GM18511 (cell line): Measurements from ENCODE around the gene PTGDS.

Experiments used
- ATAC-seq: cut with Tn5 transposase; IDR thresholded peaks from one replicate; pipeline ENCODE4 v1.9.1; 2021; ENCODE audit warnings: mild to moderate bottlenecking, moderate library complexity; ENCODE audit not compliant: unreplicated experiment

The PTGDS gene

GRCh38 chr9:136945333-136946227 is 31.7 kb upstream of the PTGDS start:
- no peak for ATAC-seq

DNA sequence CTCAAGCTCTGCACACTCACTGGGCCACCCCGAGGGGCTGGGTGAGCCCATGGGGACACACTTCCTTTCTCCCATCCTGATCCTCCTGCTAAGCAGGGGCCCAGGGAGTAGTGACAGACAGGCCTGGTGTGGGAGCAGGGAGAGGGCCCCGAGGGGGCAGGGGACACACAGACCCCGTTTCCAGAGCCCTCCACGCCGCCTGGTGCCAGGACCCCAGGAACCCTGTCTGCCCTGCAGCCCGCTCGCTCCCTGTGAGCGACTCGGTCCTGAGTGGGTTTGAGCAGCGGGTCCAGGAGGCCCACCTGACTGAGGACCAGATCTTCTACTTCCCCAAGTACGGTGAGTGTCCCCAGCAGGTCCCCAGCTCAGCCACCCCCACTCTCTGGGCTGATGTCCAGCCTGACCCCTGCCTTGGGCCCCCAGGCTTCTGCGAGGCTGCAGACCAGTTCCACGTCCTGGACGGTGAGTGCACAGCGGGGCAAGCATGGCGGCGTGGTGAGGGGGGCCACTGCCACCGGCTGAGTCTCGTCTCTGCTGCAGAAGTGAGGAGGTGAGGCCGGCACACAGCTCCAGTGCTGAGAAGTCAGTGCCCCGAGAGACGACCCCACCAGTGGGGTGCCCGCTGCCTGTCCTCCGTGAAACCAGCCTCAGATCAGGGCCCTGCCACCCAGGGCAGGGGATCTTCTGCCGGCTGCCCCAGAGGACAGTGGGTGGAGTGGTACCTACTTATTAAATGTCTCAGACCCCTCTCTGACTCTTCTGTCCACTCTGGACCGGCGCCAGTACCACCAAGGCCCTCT is 30.9 kb upstream of the PTGDS start:
- no peak for ATAC-seq

GRCh38 chr9:136947028-136947891 is 30.0 kb upstream of the PTGDS start:
- ATAC-seq = no peak

- no peak for ATAC-seq
Observed at GRCh38 chr9:136947955-136948510, 29.3 kb upstream of the PTGDS start.

DNA sequence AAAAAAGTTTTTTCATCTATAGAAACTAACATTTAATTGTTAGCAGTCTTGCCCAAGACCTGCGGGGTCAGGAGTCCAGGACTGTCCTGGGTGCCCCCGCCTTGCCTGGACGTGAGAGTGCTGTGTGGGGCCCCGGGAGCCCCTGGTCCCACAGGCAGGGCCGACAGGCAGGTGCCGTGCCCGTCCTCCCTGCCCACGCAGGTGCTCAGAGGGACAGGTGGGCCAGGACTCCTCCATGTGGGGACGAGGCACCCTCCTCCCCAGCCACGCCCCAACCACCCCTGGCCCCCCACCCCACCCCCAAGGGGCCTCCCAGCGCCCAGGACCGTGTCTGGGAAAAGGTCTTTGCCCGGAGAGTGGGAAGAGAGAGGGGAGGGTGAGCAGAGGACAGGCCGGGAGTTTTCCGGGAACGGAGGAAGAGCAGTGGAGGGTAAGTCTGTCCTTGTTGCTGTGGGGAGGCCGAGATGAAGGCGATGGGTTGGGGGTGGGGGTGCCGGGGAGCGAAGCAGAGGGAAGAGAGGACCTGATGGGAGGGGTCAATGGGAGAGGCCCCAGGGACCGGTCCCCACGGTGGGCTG is 28.0 kb upstream of the PTGDS start:
- peak; percentile 10 for ATAC-seq

DNA sequence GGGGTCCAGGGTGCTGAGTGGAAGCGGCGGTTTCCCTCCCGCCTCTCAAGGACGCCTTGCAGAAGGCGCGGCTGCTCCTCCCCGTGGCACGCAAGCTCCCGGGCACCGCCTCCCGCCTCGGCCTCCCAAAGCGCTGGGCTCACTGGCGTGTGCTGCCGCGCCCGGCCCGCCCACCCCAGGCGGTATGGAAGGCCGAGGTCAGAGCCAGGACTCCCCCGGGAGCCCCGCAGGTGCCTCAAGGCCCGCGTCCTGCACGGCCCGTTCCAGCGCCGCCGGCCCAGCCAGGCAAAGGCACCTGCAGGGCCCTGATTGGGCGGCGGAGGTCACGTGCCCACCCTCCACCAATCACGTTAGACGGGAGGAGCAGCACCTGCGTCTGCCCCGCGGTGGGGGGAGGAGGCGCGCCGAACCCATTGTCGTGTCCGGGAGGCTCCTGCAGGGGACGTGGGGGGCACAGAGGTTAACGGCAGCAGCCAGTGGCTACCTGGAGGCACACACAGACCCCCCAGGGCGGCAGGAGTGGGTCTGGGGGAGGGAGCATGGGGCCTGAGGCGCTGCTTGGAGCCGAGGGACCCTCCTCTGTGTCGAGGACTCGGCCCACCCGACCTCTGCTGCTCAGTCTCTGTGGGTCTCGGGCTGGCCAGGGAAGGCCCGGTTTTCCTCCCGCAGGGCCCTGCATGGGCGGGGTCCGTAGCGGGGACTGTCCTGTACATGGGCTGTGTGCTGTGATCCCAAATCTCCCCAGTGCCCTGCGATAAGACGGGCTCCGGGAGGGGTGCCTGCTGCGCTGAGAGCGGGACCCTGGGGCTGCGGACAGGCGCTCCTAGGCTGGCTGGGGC is 27.3 kb upstream of the PTGDS start:
- ATAC-seq = peak; percentile 87

GRCh38 chr9:136950656-136951276 is 26.5 kb upstream of the PTGDS start:
- no peak for ATAC-seq

DNA sequence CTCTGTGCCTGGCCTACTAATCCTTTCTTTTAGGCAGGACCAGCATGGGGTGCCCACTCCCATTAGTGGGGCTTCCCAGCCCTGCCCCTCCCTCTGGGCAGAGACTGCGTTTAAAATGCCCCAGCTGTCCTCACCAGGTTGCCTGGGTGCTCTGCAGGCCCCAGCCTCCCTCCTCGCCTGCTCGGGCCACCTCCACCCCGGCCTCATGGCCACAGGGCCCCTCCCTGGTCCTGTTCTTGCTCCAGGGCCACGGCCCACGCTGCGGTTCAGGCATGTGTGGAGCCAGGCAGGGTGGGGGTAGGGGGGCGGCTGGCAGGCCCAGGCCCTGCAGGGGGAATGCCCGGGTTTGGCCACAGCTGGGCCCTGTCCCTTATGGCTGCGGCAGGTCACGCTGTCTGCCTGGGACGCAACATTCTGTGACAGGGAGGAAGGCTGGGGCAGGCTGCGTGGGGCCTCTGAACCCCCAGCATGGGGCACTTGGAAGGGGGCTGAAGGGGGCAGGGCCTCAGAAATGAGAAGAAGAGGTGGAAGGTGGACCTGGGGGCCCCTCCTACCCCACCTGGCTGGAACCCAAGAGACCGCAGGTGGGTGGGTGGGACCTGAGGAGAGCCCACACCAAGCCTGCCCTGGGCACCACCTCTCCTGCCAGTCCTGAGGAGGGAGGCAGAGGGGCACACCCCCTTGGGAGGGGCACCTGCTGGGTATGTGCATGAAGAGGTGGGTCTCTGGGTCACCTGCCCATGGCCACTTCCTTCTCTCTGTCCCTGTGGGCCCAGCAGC is 25.6 kb upstream of the PTGDS start, which contains the start of gene LCN12:
Gene LCN12, plus strand, starts transcription at position 733 of the 780 bp plus-strand sequence. CDS start 55 bp downstream, outside the sequence.
- no peak for ATAC-seq

- no peak for ATAC-seq
Observed at GRCh38 chr9:136952321-136952850, 24.9 kb upstream of the PTGDS start.

- no peak for ATAC-seq
Observed at GRCh38 chr9:136952876-136953770, 24.2 kb upstream of the PTGDS start.

- ATAC-seq = no peak
Observed at GRCh38 chr9:136953771-136954269, 23.5 kb upstream of the PTGDS start.

DNA sequence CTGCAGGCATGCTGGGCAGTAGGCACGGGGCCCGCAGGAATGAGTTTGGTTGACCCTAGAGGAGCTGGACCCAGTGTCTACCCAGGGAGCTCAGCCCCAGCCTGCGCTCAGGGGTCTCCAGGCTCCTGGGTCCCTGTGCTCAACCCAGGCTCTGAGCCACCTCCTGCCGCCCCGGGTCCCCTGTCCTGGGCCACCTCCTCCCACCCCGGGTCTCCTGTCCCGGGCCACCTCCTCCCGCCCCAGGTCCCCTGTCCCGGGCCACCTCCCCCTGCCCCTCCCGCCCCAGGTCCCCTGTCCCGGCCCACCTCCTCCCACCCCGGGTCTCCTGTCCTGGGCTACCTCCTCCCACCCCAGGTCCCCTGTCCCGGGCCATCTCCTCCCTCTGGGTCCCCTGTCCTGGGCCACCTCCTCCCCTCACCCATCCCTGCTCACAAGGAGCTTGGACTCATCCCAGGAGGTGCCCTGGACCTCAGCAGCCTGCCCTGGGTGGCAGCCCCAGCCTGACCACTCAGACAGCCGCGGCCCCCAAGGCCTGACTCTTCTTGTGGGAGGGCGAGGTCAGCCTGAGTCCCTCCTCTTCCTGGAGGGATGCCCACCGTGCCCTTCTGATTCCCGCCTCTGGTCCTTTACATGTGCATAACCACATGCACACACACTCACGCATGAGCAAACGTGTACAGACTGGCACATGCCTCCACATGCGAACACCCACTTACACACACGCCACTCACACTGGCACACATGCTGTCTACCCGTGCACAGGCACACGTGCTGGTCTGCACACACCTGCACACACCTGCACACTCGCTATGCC is 22.8 kb upstream of the PTGDS start:
- ATAC-seq = no peak

DNA sequence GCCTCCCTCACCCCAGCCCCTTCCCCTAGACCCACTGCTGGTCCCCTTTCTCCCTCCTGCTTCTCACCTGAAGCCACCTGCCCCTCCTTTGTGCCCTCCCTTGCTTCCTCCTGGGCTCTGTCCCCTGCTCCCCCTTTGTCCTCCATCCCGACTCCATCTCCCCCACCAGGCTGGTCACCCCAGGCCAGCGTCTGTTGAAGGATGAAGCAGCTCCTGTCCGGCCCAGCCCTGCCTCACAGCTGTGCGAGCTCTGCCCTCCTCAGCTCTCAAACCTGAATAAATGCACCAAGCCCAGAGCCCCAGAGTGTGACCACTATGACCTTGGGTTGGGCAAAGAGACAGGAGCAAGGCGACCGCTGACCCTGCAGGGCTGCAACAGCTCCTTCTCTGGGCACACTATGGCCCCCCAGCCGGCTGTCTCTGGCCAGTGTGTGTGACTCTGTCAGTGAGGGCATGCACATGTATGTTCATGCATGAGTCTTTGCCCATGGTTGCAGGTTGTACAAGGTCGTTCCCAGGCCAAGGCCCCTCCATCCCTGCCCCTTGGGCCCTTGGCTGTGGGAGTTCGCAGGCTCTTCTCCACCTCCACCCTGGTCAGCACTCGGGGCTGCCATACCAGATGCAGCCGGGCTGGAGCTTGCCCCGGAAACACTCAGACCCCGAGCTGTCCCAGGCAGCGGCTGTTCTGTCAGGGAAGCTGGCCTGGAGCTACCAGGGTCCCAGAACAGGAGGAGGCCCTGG is 21.9 kb upstream of the PTGDS start:
- ATAC-seq = no peak

DNA sequence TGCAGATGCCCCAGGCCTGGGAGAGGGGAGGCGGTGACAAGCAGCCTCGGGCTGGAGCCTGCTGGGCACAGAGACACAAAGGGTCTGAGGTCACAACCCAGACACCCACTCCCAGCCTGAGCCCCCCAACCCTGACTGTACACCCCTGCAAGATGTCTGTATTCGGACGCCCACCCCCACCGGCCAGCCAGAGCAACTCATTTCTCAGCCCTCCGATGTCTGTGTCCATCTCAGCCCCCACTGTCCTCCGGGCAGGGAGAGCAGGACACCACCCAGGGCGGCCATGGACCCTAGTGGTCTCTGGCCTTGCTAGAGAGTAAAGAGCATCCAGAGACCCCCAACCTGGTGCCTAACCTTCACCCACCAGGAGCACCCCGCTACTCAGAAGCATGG is 21.4 kb upstream of the PTGDS start:
- no peak for ATAC-seq

DNA sequence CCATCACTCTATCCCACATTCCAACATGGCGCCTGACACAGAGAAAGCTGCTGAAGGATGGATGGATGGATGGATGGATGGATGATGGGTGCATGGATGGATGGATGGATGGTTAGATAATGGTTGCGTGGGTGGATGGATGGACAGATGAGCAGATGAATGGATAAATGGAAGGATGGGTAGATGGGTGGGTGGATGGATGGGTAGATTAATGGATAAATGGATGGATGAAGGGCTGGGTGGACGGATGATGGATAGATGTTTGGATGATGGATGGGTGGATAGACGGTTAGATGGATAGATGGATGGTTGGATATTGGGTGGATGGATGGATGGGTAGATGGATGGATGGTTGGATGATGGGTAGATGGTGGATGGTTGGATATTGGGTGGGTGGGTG is 20.7 kb upstream of the PTGDS start:
- ATAC-seq = no peak
